Kidney epithelial cell (primary cell): Measurements from ENCODE around the gene ZFAND2B. TPM values are rescaled to one million over a fixed set of nuclear protein-coding genes. Genes with fewer than 3 reads are reported as not detected.

Experiments used
- DNase-seq: peaks from one replicate; pipeline ENCODE4 v3.0.0-alpha.2; 2010; ENCODE audit warnings: low read depth
- H3K27me3 ChIP-seq: 2 replicates; pipeline ENCODE4 v1.6.0; 2011; ENCODE audit warnings: low read length; ENCODE audit not compliant: control insufficient read depth, insufficient read depth
- H3K36me3 ChIP-seq: 2 replicates; pipeline ENCODE4 v1.5.1; 2011; ENCODE audit warnings: low read length; ENCODE audit not compliant: control insufficient read depth, insufficient read depth
- H3K4me3 ChIP-seq: 2 replicates; pipeline ENCODE4 v1.5.1; 2011; ENCODE audit warnings: low read depth, mild to moderate bottlenecking, control low read depth, low read length
- CTCF ChIP-seq: IDR thresholded peaks from 2 replicates; pipeline ENCODE4 v1.5.1; 2011; ENCODE audit warnings: mild to moderate bottlenecking, moderate library complexity, low read length, control low read depth, inconsistent platforms; ENCODE audit not compliant: insufficient read depth, poor library complexity, severe bottlenecking
- total RNA-seq: library from RNA; depleted of rRNA; stranded (reverse); fragments of >200 nt; gene quantifications from 2 replicates; pipeline ENCODE4 v1.2.3, GENCODE V29; 2015

The ZFAND2B gene
- total RNA-seq, 1 donor from 2014 or later: 44.3 TPM

GRCh38 chr2:219168526-219168925, 38.1 kb upstream of the ZFAND2B start:
- Histone ChIP-seq H3K27me3 (no peaks in the 10 kb centered on the region), H3K4me3 (no peak overlapping the region), H3K36me3 (no peaks in the 10 kb centered on the region)
- no peak for TF ChIP-seq CTCF
- DNase-seq: no peak

GRCh38 chr2:219168932-219169331, 37.6 kb upstream of the ZFAND2B start:
- Histone ChIP-seq H3K27me3 (no peaks in the 10 kb centered on the region), H3K36me3 (no peaks in the 10 kb centered on the region), H3K4me3 (no peak overlapping the region)
- no peak for DNase-seq
- TF ChIP-seq CTCF: no peak

GRCh38 chr2:219169930-219170654, 36.5 kb upstream of the ZFAND2B start, which contains the start of gene SLC23A3:
Gene SLC23A3 (minus strand): TSS chr2:219170029. CDS start chr2:219169984, 45 bp downstream.
- no peaks in the 10 kb centered on the region for H3K27me3 ChIP-seq
- no peak for DNase-seq
- no peak for TF ChIP-seq CTCF
- no peak within 1 kb of the TSS for H3K4me3 ChIP-seq
- H3K36me3 ChIP-seq: no peaks in the 10 kb centered on the region

- peak; percentile 55 for DNase-seq
- Histone ChIP-seq H3K4me3 (no peak overlapping the region), H3K27me3 (no peaks in the 10 kb centered on the region), H3K36me3 (no peaks in the 10 kb centered on the region)
- peak; percentile 72 for TF ChIP-seq CTCF
These were observed 35.3 kb upstream of the ZFAND2B start for GRCh38 chr2:219171231-219171651.

- Histone ChIP-seq H3K4me3 (no peak overlapping the region), H3K27me3 (no peaks in the 10 kb centered on the region), H3K36me3 (no peaks in the 10 kb centered on the region)
- TF ChIP-seq CTCF: no peak
- no peak for DNase-seq
These were observed 34.1 kb upstream of the ZFAND2B start for GRCh38 chr2:219172231-219173154.
